SH-SY5Y (cell line): ENCODE results near the gene SLC38A11.

Experiments used
- GATA2 ChIP-seq: IDR thresholded peaks from 2 replicates; pipeline ENCODE4 v1.6.1; 2011; ENCODE audit warnings: mild to moderate bottlenecking, low read depth, low read length
- GATA3 ChIP-seq: IDR thresholded peaks from 2 replicates; pipeline ENCODE4 v1.6.1; 2011; ENCODE audit warnings: low read depth, mild to moderate bottlenecking, low read length, moderate library complexity

The SLC38A11 gene

DNA sequence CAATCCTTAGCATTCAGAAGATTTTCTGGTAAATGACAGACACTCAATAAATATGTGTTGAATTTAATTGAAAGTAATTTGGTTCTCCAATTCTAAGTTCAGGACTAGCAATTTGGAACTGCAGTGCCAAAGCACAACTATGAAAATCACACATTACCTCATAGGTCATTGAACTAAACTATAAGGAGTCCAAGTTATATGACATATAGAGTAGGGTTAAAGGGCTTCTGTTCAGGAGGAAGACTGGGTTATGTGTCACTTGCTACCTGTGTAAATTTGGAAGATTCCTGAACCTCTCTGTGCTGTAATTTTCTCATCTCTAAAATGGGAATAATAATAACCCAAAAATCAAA lies 85.9 kb downstream of the SLC38A11 start:
- TF ChIP-seq GATA2 (no peak), GATA3 (no peak)

DNA sequence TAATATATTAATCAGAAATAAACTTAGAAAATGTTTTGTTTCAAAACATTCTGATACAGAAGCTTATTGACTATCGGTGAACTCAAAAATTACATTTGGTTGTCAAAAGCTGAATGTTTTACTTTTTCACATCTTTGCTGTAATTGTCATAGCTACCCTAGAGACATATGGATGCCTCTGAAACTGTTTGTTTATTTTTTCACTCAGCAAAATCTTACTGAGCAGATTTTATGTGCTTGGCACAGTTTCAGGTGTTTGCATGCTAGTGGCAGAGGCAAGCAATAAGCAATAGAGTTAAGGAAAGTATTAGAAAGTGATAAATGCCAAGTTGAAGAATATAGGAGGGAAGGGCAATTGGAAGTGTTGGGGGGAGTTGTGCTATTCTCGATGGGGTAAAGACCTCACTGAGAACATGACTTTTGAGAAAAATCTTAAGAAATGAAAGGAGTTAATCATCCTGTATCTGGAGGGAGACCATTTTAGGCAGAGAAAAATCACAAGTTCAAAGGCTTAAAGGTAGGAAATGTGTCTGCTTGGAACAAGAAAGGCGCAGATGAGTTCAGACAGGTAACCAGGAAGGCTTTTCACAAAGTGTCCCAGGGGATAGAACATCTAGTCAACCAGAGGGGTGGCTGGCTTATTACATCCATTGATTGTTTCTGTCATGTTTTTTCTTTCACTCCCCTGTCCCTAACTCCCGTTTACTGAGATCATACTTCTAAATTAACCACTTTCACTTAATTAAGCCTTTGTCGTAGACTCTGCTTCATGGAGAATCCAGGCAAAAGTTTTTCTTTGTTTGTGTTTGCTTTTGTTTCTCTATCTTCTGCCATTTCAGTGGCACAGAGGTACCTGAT lies 86.5 kb downstream of the SLC38A11 start:
- TF ChIP-seq GATA3 (no peak), GATA2 (no peak)

DNA sequence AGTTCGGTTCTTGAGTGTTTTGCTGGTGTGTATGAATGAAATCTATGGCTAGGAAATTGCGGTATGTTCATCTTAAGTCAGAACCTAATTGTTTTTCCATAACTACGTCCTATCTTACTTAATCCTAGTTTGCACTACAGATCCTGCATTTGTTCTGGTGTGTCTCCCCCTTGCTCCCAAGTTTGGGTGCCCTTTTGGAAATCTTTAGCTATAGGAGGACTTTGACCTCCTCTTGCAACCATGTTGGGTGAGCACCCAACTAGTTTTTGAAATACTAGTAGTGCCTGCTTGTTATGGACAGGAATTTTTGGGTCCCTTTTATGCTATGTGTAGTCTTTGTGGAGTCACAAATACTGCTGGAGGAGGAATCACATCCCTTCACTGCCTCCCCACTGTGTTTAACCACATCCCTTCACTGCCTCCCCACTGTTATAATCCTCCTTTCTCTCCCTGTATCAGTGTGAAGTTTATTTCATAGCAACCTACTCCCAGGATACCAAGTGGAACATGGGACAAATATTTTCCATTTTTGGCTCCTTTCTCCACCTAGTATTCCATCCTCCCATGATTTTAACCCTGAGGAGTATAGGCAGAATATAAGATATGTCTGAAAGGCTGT lies 87.4 kb downstream of the SLC38A11 start:
- TF ChIP-seq GATA3 (no peak), GATA2 (no peak)

DNA sequence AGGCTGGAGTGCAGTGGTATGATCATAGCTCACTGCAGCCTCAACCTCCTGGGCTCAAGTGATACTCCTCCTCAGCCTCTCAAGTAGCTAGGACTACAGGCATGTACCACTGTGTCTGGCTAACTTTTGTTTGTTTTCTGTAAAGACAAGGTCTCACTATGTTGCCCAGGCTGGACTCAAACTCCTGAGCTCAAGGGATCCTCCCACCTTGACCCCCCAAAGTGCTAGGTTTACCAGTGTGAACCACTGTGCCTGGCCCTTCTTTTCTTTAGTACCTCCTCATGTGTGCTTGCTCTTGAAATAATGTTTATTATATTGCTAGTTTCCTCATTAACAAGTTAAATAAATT lies 94.7 kb downstream of the SLC38A11 start:
- TF ChIP-seq GATA3 (no peak), GATA2 (no peak)

DNA sequence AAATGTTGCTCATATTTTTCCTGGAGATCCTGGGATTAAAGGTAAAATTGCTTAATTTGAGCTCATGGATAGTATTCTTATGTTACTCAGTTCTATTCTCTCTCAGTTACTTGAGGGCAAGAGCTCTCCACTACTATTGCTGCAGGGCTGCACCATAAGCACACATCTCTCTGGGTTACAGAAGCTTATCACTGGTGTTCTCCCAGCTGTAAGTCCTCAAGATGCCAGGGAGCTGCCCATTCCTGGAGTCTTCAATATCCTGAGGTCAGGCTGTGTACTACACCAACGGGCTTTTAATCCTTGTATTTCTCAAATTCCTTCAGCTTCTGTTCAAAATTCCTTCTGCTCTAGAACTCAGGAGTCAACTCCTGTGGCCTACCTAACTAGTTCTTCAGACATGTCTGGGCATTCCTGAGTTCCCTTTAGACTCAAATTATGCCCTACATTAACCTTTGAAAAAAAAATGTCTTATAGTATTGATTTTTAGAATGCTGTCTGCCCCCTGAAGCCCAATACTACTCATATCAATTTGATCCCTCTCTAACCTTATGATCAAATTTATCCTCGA lies 96.0 kb downstream of the SLC38A11 start:
- TF ChIP-seq GATA2 (no peak), GATA3 (no peak)

DNA sequence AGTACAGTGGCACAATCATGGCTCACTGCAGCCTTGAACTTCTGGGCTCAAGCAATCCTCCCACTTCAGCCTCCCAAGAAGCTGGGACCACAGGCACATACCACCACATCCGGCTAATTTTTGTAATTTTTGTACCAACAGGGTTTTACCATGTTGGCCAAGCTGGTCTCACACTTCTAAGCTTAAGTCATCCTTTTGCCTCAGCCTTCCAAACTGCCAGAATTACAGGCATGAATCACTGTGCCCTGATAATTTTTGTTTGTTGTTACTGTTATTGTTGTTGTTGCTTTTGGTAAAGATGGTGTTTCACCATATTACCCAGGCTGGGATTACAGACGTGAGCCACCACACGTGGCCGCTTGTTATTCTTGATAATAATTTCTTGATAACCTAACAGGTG lies 103.2 kb downstream of the SLC38A11 start:
- TF ChIP-seq GATA3: no peak
- no peak for TF ChIP-seq GATA2

DNA sequence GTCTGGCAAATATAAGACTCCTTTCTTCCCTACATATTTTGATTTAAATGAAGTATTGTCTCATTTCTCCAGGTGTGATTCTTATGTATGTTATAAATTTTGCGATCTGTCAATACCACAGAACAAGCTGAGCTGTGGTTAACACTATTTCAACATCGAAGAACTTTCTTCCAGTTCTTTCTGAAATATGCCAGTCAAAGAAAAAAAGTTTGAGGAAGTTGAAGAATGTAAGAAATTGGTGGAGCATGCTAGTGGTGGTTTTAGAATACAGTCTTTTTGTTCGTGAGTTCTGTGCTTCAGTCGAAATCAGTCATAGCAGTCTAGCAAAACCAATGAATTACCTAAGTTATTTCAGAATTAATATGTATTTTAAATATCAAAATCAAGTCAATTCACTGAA lies 105.1 kb downstream of the SLC38A11 start:
- TF ChIP-seq GATA2 (no peak), GATA3 (no peak)

DNA sequence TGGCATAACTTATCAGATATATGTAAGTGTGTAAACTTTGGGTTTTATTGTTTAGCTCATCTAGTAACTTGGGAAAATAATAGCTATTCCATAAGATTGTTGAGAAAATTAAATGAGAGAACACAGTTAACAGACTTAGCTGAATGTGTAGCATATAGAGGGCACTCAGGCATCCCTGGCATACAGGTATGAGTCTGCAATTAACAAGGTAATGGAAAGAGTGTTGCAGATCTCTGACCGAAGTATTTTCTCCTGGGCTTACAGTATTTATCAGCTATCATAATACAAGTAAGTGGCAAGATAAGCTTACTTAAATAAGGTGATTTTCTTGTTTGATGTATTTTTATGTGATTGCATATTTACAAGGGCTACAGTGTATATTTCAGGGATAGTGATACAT lies 105.8 kb downstream of the SLC38A11 start:
- TF ChIP-seq GATA2 (no peak), GATA3 (no peak)

DNA sequence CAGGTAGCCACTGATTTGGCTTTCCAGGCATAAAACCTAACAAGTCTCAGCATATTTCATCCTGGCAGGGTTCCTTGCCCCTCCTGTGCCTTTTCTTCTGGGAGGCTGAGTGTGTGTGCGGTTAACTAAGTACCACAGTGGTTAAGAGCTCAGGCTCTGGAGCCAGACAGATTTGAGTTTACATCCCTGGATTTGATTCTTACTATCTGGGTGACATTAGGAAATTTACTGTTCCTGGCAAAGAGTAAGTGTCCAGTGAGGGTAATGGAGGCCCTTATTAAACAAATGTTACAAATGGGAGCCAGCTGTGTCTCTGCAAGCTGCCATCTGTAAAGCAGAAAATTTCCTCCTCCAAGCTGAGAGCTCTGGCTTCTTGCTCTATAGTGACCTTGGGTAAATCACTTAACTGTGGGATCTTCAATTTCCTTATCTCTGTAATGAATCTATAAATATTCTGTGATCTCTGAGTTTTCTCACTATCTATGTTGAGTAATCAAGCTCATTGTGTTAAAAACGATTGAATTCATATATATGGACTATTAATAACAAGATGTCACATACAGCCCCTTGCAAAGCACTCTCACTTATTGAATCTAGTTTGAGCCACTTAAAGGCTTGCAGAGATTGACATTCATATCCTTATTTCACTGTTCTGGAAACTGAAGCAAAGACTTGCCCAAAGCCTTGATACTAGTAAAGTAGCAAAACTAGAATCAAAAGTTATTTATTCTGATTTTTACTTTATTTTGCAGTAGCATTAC lies 107.2 kb downstream of the SLC38A11 start:
- TF ChIP-seq GATA2 (no peak), GATA3 (no peak)

DNA sequence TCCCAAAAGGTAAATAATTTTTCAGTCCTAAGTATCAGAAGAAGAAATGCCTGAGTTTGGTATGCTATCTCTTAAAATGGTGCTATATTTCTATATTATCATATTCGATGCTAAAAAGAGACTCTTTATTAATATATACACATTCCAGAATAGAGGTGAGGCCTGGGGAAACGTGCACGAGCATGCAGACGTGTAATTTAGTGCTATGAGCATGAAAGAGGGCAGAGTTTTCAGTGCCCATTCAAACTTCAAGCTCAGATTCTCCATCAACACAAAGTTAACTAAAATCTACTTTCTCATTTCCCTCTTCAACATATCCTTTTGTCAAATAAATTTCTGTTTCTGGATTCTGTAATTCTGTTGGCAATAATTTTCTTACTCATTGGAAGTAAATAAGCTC lies 108.0 kb downstream of the SLC38A11 start:
- TF ChIP-seq GATA3 (no peak), GATA2 (no peak)

DNA sequence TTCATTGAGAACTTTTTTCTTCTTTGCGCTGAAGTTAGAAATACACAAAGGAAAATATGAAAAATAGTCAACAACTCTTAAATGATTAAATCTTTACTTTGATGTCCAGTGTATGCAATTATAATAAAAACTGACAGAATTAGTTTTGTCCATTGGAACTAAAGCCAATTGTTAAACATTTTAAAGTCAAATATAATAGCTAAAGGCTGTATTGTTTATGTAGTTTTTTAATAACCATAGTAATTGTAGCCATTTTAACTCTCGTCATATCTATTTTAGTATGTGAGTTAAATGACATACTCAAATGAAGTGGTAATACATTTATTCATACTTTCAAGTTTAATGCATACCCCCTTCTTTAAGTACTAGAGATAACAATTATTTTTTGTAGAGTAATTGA lies 109.0 kb downstream of the SLC38A11 start:
- TF ChIP-seq GATA3 (no peak), GATA2 (no peak)
